ENCODE measurements around the gene SEC23IP.

SEC23IP gene

DNA sequence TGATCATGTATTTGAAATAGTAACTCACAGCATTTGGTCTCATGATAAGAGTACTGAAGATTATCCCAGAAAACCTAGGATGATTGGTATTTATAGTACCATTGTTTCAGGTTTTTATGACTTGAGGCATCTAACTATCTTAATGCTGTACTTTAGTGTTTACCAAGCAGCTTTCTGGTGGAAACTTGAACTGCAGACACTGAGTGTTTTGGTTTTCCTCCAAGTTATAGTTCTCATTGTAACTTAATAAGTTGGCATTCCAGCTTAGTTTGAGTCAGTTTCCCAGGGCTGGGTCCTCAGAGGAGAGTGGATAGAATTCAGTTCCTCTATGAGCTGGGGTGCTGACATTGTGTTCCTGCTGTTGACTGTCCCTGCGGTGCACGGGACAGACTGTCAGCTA, 50.4 kb downstream of the SEC23IP start:
- DNase-seq: no peak

DNA sequence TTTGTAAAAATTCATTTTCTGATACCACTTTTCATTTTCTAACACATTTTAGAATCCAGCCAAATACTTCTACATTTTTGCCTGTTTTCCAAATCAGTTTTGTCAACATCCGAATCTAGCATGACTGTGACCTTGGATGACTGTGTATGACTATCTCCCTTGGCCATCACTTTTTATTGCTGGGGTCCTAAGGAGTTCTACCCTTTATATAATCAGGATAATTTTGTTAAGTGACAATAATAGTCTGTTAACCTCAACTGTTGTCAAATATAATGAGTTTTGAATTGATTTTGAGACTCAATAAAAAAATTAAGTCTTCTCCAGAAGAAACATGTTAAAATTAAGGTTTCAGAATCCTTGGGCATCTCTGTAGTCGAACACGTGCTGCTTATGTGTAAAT, 53.3 kb downstream of the SEC23IP start:
- DNase-seq: no peak

DNA sequence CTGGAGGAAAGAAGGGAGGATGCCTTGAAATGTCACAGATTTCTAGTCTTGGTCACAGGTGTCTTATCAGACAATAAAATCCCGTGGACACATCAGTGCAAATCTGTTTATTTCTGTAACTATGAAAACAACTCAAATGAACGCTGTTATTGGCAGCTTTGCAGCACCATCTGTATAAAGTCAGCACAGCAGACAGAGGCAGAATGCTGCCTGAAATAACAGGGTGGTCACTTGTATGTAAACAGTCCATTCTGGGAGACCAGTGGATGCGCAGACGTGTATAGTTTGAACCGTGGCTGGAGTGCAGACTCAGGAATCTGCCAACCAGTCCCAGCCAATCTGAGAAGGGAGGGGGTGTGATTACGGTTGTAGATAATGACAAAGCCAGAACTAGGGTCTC, 54.8 kb downstream of the SEC23IP start:
- DNase-seq: no peak

DNA sequence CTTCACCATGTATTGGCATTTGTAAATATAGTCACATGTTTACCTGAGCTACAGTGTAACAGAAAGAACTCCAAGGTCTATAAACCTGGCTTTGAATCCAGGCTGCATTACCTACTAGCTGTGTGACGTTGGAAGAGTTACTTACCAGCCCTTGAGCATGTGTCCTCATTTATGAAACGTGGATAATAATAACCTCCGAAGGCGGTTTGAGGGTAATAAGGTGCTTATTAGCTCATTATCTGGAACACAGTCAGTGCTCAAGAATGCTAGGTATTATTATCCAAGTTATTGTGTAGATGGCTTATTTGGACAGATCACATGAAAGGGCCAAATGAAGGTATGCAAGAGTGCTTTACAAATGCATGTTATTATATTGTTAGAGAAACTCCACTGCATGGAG, 64.9 kb downstream of the SEC23IP start:
- DNase-seq: no peak

DNA sequence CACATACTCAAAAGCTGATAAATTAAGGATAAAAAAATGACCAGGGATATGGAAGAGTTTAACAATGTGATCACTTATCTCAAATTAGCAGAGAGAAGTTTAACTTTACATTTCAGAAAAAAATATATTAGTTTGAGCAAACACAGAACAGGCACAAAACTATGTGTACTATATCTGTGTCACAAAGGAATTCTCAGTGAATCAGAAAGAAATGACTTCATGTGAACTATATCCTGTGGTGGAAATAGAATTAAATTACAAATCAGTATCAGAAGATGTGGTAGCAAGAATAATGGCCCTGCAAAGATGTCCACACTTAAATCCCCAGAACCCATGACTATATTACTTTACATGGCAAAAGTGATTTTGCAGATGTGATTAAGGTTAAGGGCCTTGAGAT, 70.3 kb downstream of the SEC23IP start:
- no peak for DNase-seq

DNA sequence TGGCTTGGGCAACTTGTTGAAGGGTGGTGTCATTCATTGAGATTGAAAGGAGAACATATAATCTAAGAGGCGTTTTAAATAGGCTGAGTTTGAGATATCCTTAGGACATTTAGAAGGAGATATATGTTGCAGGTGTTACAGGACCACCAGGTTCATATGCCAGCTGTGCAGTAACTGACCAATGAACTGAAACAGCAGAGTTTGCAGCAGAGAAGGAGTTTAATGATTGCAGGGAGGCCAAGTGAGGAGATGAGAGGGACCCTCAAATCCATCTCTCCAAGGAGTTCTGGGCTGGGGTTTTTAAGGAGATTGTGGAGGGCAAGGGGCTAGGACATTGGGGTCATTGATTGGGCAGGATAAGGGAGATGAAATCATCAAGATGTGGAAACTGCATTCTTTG, 74.5 kb downstream of the SEC23IP start:
- no peak for DNase-seq

DNA sequence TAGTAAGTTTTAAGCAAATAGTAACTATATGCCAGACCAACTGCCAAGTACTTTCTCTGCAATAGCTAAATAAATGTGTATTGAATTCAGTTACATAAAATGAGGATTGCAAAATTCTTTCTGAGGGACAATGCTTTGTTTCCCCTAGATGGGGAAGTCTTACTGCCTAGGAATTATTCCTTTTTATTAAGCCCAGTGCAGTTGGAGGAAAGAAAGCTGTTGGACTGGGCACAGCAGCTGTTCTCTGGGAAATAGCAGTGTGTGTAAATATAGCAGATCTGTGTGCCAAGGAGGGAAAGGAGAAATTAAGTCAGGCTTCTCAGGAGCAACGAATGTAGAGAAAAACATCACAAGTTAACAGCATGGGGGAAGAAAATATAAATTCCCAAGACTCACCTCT, 77.1 kb downstream of the SEC23IP start:
- no peak for DNase-seq

DNA sequence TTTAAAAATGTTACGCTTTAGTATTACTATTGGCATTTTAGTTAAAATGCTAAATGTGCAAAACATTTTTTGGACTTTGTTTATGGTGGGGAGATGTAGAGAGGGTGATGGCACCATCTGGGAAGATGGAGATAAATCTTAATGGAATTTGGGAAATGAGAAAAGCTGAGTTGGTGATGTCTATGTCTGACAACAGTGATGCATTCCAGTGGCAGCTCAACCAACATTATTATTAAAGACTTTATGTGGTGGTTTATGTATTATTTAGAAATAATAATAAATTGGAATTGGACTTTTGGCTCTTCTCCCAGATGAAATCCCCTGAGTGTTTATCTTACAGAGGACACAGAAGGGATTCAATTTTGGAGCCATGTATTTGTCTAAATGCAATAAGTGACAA, 77.6 kb downstream of the SEC23IP start:
- no peak for DNase-seq

DNA sequence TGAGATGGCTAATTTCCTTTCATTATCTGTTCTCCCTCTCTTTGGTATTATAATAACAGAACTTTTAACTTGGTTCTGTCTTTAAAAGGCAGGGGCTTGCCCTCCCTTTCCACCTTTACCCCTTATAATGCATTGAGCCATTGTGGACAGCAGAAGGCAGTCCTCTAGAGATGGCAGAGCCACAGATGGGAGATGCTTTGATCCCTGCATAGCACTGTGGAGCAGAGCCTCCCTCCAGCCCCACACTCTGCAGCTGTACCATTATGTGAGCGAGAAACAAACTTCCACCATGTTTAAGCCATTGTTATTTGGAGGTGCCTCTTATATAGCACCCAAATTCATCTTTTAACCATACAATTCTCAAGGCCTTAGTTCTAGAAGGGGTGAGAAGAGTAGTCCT, 78.4 kb downstream of the SEC23IP start:
- no peak for DNase-seq

DNA sequence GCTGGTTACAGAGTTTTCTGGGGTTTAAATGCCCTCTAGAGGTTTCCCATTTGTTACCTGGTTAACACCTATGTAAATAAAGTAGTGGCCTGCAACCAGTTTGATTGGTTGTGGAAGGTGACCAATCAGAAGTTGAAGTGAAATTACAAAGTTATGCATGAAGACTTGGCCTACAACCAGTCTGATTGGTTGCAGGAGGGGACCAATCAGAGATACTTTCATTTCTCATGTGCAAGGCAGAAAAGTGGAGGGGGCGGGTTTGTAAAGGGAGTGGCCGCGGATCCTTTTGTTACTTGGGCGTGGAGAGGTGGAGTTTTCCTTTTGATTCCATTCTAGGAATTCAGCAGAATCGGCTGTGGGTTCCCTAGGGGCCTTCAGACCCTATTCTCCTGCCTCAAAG, 80.8 kb downstream of the SEC23IP start:
- DNase-seq: no peak

DNA sequence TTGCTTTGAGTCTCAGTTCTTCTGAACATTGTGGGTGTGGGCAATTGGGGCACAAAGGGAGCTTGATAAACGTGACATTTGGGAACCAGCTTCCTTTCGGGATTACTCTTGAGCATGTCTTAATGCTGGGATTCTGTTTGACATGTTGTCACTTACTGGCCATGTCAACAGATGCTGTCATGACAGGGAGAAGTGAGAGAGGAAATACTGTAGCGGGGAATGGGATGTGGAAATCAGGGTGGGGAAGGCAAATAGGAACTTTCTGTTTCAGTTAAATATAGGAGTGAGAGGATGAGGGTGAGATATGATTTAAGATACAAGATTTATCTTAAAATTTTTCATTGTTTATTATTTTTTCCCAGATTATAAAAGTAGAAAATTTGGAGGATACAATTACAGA, 83.9 kb downstream of the SEC23IP start:
- DNase-seq: no peak

DNA sequence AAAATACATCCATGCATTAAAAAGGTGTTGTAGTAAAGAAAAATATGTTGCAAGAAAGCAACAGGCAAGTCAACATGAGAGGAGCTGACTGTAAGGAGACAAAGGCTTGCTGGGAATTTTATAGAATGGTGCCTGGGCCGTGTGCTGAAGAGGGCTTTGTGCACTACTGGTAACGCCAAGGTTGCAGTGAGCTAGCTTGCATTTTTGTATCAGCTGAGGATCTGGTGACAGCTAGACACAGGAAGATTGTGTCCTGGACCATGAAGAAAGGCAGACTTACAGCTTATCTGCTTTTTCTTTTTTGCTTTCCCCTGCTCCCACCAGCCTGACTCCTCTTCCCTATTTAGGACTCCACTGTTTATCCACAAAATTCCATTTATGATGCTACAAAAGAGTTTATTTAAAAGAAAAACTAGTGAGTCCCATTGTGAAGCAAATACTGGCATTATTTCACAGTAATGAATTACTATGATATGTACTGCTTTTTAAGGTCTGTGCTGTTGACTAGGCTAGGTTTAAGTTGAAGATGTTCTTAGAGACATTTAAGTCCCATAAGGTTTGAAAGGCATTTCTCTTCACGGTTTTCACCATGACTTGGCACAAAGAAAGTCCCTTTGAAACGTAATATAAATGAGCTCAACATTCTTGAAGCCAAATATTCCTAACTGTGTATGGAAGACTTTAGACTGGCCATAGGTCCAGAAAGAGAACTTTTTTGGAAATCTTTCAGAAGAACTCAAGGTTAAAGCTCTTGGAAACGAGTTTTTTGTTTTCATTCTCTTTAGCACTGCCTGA, 88.6 kb downstream of the SEC23IP start:
- no peak for DNase-seq

DNA sequence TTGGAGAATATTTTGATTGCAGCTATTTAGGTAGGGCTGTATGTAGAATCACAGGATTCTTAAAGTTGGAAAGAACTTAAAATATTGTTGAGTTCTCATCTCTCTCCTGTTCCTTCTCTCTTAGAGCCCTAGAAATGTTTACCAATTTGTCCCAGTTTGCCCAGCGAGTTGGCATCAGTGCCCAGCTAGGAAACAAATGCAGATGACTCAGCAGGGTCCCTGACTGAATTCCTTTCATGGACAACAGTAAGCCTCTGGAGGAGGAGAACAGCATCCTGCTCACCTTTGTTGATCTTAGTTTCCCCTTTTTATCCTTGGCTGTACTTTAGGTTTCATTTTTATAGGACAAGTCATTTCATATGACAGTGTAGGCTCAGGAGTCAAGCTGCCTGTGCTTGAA, 89.3 kb downstream of the SEC23IP start:
- DNase-seq: no peak

DNA sequence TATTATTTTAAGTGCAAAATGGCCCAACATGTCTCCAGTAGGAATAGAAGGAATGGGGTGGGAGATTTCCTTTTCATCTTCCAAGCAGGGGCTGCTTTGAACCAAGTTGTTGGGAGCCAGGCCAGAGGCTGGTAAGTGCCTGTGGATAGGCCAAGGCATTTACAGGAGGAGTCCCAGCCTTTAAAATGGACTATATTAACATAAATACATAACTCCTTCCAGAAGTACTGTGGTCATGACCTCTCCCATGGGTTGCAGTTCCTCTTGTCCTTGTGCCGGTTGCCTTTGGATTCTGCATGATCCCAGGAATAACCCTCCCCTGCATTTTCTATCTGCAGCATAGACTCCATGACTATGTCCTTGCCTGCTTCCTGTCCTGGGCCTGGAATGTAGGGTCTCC, 95.8 kb downstream of the SEC23IP start:
- no peak for DNase-seq

DNA sequence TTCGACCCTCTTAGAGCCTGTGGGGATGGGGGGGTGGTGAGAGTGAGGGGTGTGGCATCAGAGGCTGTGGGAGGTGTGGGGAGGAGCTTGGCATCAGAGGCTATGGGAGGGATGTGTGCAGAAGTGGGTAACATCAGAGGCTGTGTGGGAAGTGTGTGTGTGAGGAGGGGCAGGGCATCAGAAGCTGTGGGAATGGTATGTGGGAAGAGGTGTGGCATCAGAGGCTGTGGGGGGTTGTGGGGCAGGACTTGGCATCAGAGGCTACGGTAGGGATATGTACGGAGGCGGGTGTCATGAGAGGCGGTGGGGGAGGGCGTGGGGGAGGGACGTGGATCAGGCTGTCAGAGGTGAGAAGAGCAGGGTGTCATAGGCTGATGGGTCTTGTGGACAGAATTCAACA, 97.4 kb downstream of the SEC23IP start:
- no peak for DNase-seq

DNA sequence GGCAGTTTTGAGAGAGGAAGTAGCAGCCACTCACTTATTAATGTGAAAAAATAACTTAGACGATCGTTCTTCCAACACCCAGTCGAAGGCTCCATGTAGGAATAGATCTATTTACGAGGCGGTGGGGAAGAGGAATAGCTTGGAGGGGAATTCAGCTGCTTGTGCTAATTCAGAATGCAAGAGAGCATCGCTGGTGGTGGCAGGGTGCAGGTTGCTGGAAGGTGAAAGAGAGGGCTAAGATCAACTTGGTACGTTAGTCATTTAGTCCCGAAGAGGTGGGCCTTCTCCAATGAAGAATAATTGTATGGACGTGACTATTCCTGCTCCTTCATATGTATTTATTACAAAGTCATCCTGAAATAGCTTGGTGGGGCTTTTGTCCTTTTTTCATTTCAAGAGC, 98.5 kb downstream of the SEC23IP start:
- DNase-seq: no peak

DNA sequence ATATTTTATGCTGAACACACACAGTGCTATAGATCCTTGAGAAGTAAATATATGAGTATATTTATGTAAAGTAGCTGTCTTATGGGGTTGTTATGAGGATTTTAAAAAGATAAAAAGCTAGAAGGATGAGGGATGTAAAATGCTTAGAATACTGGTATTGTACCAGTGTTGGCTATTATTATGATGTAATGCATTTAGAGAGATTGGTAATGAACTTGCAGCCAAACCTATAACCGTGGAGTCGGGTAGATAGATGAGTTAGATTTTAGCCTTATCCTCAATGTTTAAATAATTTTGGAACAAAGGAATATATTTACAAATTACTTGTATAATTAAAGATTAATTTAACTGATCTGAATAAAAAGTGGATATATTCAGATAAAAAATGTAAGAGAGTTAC, 99.3 kb downstream of the SEC23IP start:
- no peak for DNase-seq
